NB4 (cell line): ENCODE measurements around the gene MEG3.

Experiments
- DNase-seq: peaks from one replicate; pipeline ENCODE4 v3.0.0; 2010; ENCODE audit warnings: low read depth
- H3K4me3 ChIP-seq: one replicate; pipeline ENCODE4 v1.5.1; 2011; ENCODE audit warnings: mild to moderate bottlenecking, low read depth, low read length, moderate library complexity
- CTCF ChIP-seq: IDR thresholded peaks from one replicate; pipeline ENCODE4 v1.5.1; 2012; ENCODE audit warnings: low read depth, low read length
- MYC ChIP-seq: IDR thresholded peaks from 2 replicates; pipeline ENCODE4 v1.6.1; 2011; ENCODE audit warnings: low read depth, low read length
- POLR2A ChIP-seq: IDR thresholded peaks from 2 replicates; pipeline ENCODE4 v1.6.1; 2011; ENCODE audit warnings: mild to moderate bottlenecking; ENCODE audit not compliant: insufficient read length; ENCODE audit errors: extremely low read depth
- TF ChIP-seq, protein P1 (sequence below): IDR thresholded peaks from 2 replicates; pipeline ENCODE4 v1.6.1; 2011; ENCODE audit warnings: low read depth, low read length

The MEG3 gene

GRCh38 chr14:100832311-100832960 lies 6.5 kb downstream of the MEG3 start:
- no peak for DNase-seq
- H3K4me3 ChIP-seq: no peak overlapping the region
- TF ChIP-seq CTCF (no peak), POLR2A (no peak), MYC (no peak)
- TF ChIP-seq, protein P1, sequence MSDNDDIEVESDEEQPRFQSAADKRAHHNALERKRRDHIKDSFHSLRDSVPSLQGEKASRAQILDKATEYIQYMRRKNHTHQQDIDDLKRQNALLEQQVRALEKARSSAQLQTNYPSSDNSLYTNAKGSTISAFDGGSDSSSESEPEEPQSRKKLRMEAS: no peak

- no peak overlapping the region for H3K4me3 ChIP-seq
- no peak for DNase-seq
- TF ChIP-seq, protein P1: no peak
Measured at GRCh38 chr14:100834082-100834793, 8.3 kb downstream of the MEG3 start.

DNA sequence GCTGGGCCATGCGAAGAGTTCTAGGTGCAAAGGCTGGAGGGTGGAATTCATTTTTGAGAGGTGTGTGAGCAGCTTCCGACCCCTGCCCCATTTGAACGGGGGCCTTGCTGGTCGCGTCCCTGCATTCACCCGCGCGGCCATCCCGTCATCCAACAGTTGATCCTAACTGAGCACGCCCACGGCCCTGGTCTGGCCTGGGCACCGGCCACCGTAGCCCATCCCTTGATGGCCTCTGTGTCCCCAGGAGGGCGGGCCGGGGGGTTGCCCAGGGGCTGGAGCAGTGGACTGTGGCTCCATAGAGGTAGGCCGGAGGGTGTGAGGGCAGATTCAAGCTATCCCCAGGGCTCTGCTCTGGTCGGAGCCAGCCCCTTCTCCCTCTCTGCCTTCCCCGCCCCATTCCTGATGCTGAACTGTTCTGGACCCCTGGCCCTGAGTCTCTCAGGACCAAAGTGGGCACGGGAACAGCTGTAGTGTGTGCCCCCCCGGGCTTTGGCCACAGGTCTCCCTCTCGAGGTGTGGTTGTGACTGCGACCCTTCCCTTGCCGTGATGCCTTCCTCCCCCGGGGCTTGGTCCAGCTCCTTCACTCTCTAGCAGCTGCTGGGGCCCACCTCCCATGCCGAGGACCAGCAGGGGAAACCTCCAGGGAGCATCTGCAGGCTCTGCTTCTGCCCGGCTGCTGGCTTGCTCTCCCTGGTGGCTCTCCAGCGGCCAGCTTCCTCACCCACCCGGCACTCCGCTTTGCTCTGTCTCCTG lies 9.1 kb downstream of the MEG3 start:
- DNase-seq: no peak
- H3K4me3 ChIP-seq: no peak overlapping the region
- TF ChIP-seq, protein P1: no peak
- TF ChIP-seq CTCF (no peak), POLR2A (no peak), MYC (no peak)

- TF ChIP-seq CTCF: no peak
- no peak for TF ChIP-seq POLR2A
- TF ChIP-seq, protein P1: no peak
- TF ChIP-seq MYC: no peak
- H3K4me3 ChIP-seq: no peak overlapping the region
- no peak for DNase-seq
Measured at GRCh38 chr14:100835548-100836310, 9.8 kb downstream of the MEG3 start.

DNA sequence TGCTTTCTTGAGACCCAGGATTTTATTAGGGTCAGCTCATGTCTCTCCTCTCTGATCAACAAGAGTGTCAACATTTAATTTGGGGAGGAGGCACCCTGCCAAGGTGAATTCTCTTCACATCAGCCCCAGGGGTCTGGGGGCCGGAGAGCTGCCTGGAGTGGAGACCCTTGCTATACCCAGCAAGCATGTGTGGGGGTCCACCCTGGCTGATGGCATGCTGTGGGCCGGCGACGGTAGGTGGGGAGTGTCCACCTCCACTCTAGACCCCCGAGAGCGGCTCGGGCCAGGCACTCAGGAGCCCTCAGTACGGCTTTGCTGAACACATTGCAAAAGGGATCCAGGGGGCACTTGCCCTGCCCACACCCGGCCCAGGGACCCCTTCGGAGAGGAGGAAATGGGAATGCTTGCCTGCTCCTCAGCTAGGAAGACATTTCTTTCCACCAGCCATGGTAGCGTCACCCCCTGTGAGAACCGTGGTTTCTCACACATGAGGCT lies 10.4 kb downstream of the MEG3 start:
- no peak for TF ChIP-seq CTCF
- no peak for TF ChIP-seq MYC
- no peak overlapping the region for H3K4me3 ChIP-seq
- no peak for DNase-seq
